Measurements from ENCODE around the gene AUTS2.
"Not testable (repeated sequence)": the region's sequence is repeated elsewhere in the genome, so short reads cannot be mapped to it uniquely, and the experiment has no call there.

Gene AUTS2

GRCh38 chr7:70349031-70349430, 750.8 kb downstream of the AUTS2 start:
- DNase-seq (ENCODE audit: low read depth in 2 of 2) = no peak

- DNase-seq (ENCODE audit: low read depth in 2 of 2) = no peak
These were observed 751.5 kb downstream of the AUTS2 start for GRCh38 chr7:70349819-70350218.

DNA sequence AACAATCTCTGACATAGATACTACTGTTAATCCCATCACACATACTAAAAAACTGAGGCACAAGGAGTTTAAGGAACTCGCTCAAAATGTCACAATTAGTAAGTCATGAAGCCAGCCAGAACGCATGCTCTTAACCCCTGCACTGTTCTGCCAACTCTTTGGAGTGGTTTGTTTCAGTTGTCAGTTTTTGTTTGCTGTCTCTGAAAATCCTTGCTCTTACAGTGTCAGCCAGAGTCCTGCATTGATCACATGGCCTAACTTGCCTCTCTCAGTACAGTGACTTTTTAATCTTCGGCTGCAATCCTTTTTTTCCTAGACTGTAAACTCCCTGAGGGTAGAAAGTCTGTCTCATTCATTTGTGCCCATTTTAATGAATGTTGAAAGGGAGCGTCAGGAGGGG, 753.8 kb downstream of the AUTS2 start:
- DNase-seq (ENCODE audit: low read depth in 2 of 2) = no peak

DNA sequence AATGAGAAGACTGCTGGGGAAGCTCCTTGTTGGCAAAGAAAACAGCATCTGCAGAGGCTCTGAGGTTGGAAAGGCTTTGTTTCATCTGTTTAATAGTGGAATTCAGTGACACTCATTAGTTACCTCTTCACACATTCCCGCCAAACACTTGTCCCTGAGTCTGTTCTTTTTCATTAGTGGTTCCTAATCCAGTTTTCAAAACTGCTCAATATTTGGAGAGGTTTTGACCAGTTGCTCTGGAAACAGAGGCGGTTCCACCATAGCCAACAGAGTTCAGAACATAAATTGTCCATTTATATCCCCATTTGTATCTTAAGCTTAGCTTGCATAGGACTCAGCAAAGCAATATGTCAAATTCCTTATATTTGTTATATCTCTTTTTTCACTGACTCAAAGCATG, 754.6 kb downstream of the AUTS2 start:
- no peak for DNase-seq (ENCODE audit: low read depth in 2 of 2)

- DNase-seq (ENCODE audit: low read depth in 2 of 2) = no peak
These were observed 755.2 kb downstream of the AUTS2 start for GRCh38 chr7:70353330-70353945.

DNA sequence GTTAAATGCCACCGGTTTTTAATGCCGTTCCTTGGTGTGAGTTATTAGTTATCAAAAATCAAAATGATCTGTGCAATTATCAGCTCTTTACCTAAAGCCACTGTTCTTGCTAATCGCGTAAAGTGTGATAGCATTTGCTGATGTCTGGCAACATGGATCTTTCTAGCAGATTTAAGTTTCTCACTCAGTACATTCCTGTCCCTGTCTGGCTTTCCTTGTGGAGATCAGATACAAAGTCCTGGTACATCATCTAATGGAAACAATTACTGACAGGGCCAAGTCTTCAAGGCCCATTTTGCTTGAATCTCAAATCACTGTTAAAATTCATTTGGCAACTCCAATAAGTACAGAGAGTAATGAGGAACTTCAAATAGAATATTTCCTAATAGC, 755.7 kb downstream of the AUTS2 start:
- no peak for DNase-seq (ENCODE audit: low read depth in 2 of 2)

DNA sequence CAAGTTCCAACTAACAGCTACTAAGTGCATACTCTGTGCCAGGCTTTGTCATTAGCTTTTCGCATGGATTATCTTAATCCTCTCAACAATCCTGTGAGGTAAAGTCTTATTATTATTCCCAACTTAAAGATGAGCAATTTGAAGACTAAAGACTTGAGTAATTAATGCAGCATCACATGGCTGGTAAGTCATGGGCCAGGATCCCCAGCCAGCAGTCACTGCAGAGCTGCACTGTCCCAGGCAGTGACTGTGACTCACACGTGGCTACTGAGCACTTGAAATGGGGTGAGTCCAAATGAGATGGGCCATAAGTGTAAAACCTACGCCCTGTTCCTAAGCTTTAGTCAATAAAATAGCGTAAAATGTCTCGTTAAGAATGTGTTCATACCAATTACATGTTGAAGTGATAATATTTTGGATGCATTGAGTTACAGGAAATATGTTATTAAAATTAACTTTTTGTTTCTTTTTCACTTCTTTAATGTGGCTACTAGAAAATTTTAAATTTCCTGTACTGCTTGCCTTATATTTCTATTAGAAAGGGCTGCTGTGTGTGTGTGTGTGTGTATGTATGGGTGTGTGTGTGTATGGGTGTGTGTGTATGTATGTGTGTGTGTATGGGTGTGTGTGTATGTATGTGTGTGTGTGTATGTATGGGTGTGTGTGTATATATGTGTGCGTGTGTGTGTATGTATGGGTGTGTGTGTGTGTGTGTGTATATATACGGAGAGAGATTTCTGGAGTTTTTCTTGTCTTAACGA, 756.3 kb downstream of the AUTS2 start:
- no peak for DNase-seq (ENCODE audit: low read depth in 2 of 2)

GRCh38 chr7:70355198-70356020, 757.1 kb downstream of the AUTS2 start:
- no peak for DNase-seq (ENCODE audit: low read depth in 2 of 2)

- no peak for DNase-seq (ENCODE audit: low read depth in 2 of 2)
These were observed 758.0 kb downstream of the AUTS2 start for GRCh38 chr7:70356085-70356786.

DNA sequence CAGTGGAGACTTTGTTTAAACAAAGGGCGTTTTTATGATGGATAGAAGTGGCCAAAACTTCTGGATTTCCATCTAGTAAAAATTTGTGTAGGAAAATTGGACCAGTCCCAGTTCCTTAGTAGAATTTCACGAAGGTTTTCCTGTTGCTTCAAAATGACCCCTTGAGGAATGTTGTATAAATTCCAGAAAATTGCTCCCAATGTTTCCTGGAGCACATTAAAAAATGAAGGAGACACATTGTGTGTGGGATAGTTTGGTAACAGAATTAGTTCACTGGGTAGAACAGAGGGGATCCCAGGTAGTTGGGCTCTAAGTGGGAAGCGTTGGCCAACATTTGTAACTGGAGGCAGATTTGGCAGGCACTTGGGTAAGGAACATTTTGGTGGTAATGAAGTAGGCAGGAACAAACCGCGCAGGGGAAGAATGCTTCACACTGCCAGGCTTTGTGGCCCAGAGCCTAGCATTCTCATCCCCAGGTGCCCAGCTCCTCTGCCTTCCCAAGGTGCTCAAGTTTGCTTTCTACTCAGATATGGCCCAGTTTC, 758.6 kb downstream of the AUTS2 start:
- no peak for DNase-seq (ENCODE audit: low read depth in 2 of 2)

GRCh38 chr7:70360557-70360956, 762.3 kb downstream of the AUTS2 start:
- DNase-seq (ENCODE audit: low read depth in 2 of 2) = no peak

DNA sequence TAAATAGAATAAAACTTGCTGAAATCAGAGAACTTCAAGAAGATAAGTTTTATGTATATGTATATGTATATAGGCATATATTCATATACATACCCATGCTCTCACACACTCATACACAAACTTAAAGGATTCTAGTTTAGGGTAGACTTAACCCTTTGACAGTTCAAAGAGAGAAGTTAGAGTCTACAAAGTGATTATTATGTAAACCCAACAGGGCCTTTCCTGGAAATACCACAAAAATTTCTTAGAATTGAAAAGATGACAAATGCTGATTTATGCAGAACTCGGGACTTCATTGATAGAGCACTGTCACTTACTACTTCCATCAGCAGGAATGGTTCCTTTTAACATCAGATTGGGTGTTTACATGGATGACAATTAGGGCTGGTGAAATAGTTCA, 763.5 kb downstream of the AUTS2 start:
- DNase-seq (ENCODE audit: low read depth in 2 of 2) = no peak

- DNase-seq (ENCODE audit: low read depth in 2 of 2) = not testable (repeated sequence)
These were observed 766.1 kb downstream of the AUTS2 start for GRCh38 chr7:70364393-70364792.

GRCh38 chr7:70371652-70372051, 773.4 kb downstream of the AUTS2 start:
- DNase-seq (ENCODE audit: low read depth in 2 of 2) = no peak

GRCh38 chr7:70372768-70373515, 774.7 kb downstream of the AUTS2 start:
- no peak for DNase-seq (ENCODE audit: low read depth in 2 of 2)

GRCh38 chr7:70374772-70375533, 776.7 kb downstream of the AUTS2 start:
- DNase-seq (ENCODE audit: low read depth in 2 of 2) = no peak

- DNase-seq (ENCODE audit: low read depth in 2 of 2) = no peak
These were observed 778.3 kb downstream of the AUTS2 start for GRCh38 chr7:70376561-70377031.

GRCh38 chr7:70377957-70378356, 779.7 kb downstream of the AUTS2 start:
- no peak for DNase-seq (ENCODE audit: low read depth in 2 of 2)

- no peak for DNase-seq (ENCODE audit: low read depth in 2 of 2)
These were observed 780.9 kb downstream of the AUTS2 start for GRCh38 chr7:70379210-70379609.

DNA sequence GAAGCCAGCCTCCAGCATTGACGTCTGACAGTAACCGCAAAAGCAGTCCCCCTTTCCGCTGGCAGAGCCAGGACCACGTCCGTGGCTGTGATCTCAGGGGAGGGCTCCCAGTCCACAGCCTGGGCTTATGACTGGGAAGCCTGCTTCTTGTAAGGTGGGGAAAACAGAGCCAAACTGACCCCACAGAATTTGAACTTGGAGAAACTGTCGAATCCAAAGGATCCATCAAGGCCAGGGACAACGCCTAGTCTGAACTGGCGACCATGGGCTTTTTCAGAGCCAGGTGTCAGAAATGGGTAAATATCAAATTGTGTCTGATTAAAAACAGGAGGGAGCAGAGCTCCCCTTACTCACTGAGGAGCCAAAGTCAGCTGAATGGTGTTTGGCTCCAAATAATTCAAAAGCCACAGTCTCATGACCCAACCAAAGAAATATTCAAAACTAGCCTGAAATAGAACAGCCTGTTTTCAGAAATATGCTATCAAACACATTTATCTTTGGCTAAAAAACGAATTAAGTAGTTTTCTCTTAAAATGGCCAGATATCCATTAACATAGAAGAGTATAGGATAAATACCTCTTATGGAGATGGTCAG, 782.2 kb downstream of the AUTS2 start:
- no peak for DNase-seq (ENCODE audit: low read depth in 2 of 2)

All from stimulated activated CD8-positive, alpha-beta memory T cell treated with anti-CD3 and anti-CD28 coated beads, Interleukin-2, amount 100 ng/mL, for 1 hour (primary cell).